A549 (cell line): Measurements from ENCODE around the gene SLC2A5. TPM values are rescaled to one million over a fixed set of nuclear protein-coding genes. Genes with fewer than 3 reads are reported as not detected.

Experiments
- ATAC-seq, 2 experiments: fragments of 200-7000 bp in 1 of 2; fragments of >200 bp in 1 of 2; cut with Nextera tagmentation in 1 of 2; cut with Tn5 transposase in 1 of 2; 3 replicates each; pipeline versions ENCODE4 v1.8.0 to v1.9.1; 2018 to 2020; ENCODE audit warnings: mild to moderate bottlenecking in 1 of 2, moderate library complexity in 1 of 2
- CTCF ChIA-PET: fragments of 300-600 bp; sonication (Branson Sonifier 250); formaldehyde crosslinking; extraction: SDS; loops from one replicate; lab custom pipeline; 2021; ENCODE audit warnings: antibody characterized with exemption, inconsistent platforms; lab: Yijun Ruan, JAX
- POLR2A ChIA-PET: fragments of 350-600 bp; formaldehyde crosslinking; extraction: SDS; loops from one replicate; lab custom pipeline; 2021; ENCODE audit warnings: antibody characterized with exemption, inconsistent platforms; lab: Yijun Ruan, JAX
- DNase-seq, 2 experiments: peaks; one replicate each; pipeline versions ENCODE4 v3.0.0 to v3.0.0-alpha.2; 2011 to 2016; ENCODE audit warnings: low read depth in 1 of 2, low spot score in 1 of 2
- FAIRE-seq: peaks from 2 replicates; lab custom pipeline; 2011; peaks lifted over from hg19 to GRCh38; lab: Jason Lieb, UNC
- H3K27ac ChIP-seq, 2 experiments: fragments of >200 bp; sonication (Bioruptor Twin); formaldehyde crosslinking; 3 replicates each; pipeline ENCODE4 v1.5.1; 2016 to 2017
- H3K4me1 ChIP-seq: fragments of >200 bp; sonication (Bioruptor Twin); formaldehyde crosslinking; 3 replicates; pipeline ENCODE4 v1.6.1; 2016
- H3K4me2 ChIP-seq: fragments of >200 bp; sonication (Bioruptor Twin); formaldehyde crosslinking; 3 replicates; pipeline ENCODE4 v1.6.1; 2016
- H3K4me3 ChIP-seq: fragments of >200 bp; sonication (Bioruptor Twin); formaldehyde crosslinking; 3 replicates; pipeline ENCODE4 v1.5.1; 2016
- H3K9me3 ChIP-seq: fragments of >200 bp; sonication (Bioruptor Twin); formaldehyde crosslinking; 3 replicates; pipeline ENCODE4 v1.6.1; 2016
- CHD2 ChIP-seq: fragments of 150-350 bp; IDR thresholded peaks from 2 replicates; pipeline ENCODE4 v1.6.1; 2014; ENCODE audit warnings: low read length; ENCODE audit not compliant: partially characterized antibody
- CHD4 ChIP-seq: fragments of 200-600 bp; sonication (generic); IDR thresholded peaks from 2 replicates; pipeline ENCODE4 v1.6.1; 2016; ENCODE audit warnings: antibody characterized with exemption, mild to moderate bottlenecking, borderline replicate concordance
- EP300 ChIP-seq, 2 experiments: fragments of >200 bp; sonication (Bioruptor Twin); formaldehyde crosslinking; IDR thresholded peaks; 2 replicates in 1 of 2; 3 replicates in 1 of 2; pipeline ENCODE4 v1.6.1; 2016 to 2017
- FOSL2 ChIP-seq, 2 experiments: fragments of 450-650 bp in 1 of 2; fragments of >200 bp in 1 of 2; sonication (Bioruptor Twin) in 1 of 2; formaldehyde crosslinking; IDR thresholded peaks; 2 replicates each; pipeline versions ENCODE4 v1.5.0 to v1.6.1; 2016 to 2020; ENCODE audit warnings: mild to moderate bottlenecking in 1 of 2, moderate library complexity in 1 of 2
- GATA3 ChIP-seq: IDR thresholded peaks from 2 replicates; pipeline ENCODE4 v1.6.1; 2012; ENCODE audit warnings: borderline replicate concordance
- HEYL ChIP-seq: fragments of 250-450 bp; sonication (Bioruptor Pico); IDR thresholded peaks from 2 replicates; pipeline ENCODE4 v1.8.0; 2021; ENCODE audit warnings: mild to moderate bottlenecking, moderate library complexity
- HOXA7 ChIP-seq: fragments of 250-450 bp; sonication (Bioruptor Pico); IDR thresholded peaks from 2 replicates; pipeline ENCODE4 v1.5.0; 2020; ENCODE audit warnings: mild to moderate bottlenecking, moderate library complexity
- HOXB13 ChIP-seq: fragments of 250-450 bp; sonication (Bioruptor Pico); IDR thresholded peaks from 2 replicates; pipeline ENCODE4 v1.5.0; 2020; ENCODE audit warnings: low read depth, mild to moderate bottlenecking, moderate library complexity
- JUNB ChIP-seq: fragments of >200 bp; sonication (Bioruptor Twin); formaldehyde crosslinking; IDR thresholded peaks from 2 replicates; pipeline ENCODE4 v1.6.1; 2016
- MAFK ChIP-seq: fragments of 450-650 bp; IDR thresholded peaks from 2 replicates; pipeline ENCODE4 v1.6.1; 2014; ENCODE audit not compliant: partially characterized antibody
- NFE2L2 ChIP-seq: fragments of 150-350 bp; conservative IDR thresholded peaks from 2 replicates; pipeline ENCODE4 v1.6.1; 2014; ENCODE audit warnings: low read length
- POLR2A ChIP-seq: IDR thresholded peaks from 2 replicates; pipeline ENCODE4 v1.6.1; 2012; ENCODE audit warnings: mild to moderate bottlenecking, low read length
- POLR2AphosphoS2 ChIP-seq: conservative IDR thresholded peaks from 2 replicates; pipeline ENCODE4 v1.6.1; 2012; ENCODE audit warnings: low read length, improper control_type of control experiment, inconsistent platforms
- RAD21 ChIP-seq, 2 experiments: fragments of >200 bp in 1 of 2; sonication (Bioruptor Twin) in 1 of 2; formaldehyde crosslinking in 1 of 2; IDR thresholded peaks in 1 of 2; conservative IDR thresholded peaks in 1 of 2; 2 replicates in 1 of 2; 3 replicates in 1 of 2; pipeline ENCODE4 v1.6.1; 2012 to 2018; ENCODE audit warnings: inconsistent platforms in 1 of 2
- RCOR1 ChIP-seq: fragments of 150-350 bp; IDR thresholded peaks from 2 replicates; pipeline ENCODE4 v1.6.1; 2014; ENCODE audit warnings: antibody characterized with exemption, low read length, low read depth
- RFX5 ChIP-seq: fragments of 450-650 bp; IDR thresholded peaks from 2 replicates; pipeline ENCODE4 v1.7.1; 2014; ENCODE audit warnings: antibody characterized with exemption, mild to moderate bottlenecking, moderate library complexity
- RNF2 ChIP-seq: fragments of 200-600 bp; sonication (generic); IDR thresholded peaks from 2 replicates; pipeline ENCODE4 v1.6.1; 2016; ENCODE audit warnings: low read depth, mild to moderate bottlenecking, antibody characterized with exemption, moderate library complexity, borderline replicate concordance
- SMC3 ChIP-seq: fragments of >200 bp; sonication (Bioruptor Twin); formaldehyde crosslinking; IDR thresholded peaks from 3 replicates; pipeline ENCODE4 v1.6.1; 2018; ENCODE audit warnings: inconsistent platforms
- SREBF2 ChIP-seq: fragments of 450-650 bp; IDR thresholded peaks from 2 replicates; pipeline ENCODE4 v1.6.1; 2014; ENCODE audit warnings: mild to moderate bottlenecking, moderate library complexity
- ZC3H11A ChIP-seq: fragments of 450-650 bp; IDR thresholded peaks from 2 replicates; pipeline ENCODE4 v1.6.1; 2014; ENCODE audit warnings: antibody characterized with exemption, mild to moderate bottlenecking
- WGBS: methylation state at CpG from one replicate; pipeline ENCODE4 v1.1.6; 2017; ENCODE audit errors: missing lambda C conversion rate; 5-methylcytosine and 5-hydroxymethylcytosine counted together
- polyA plus RNA-seq, 4 experiments: library from polyadenylated mRNA; depleted of rRNA in 3 of 4; stranded (reverse); fragments of >200 nt; fragmentation: RNase III in 1 of 4; extraction: RNeasy Plus Mini Kit Qiagen cat#74134 plus additional on column Dnase treatment in 1 of 4; gene quantifications; 2 replicates in 3 of 4; 3 replicates in 1 of 4; pipeline ENCODE4 v1.2.3, GENCODE V29; 2011 to 2017
- TF ChIP-seq, protein P1 (sequence below): fragments of >200 bp; sonication (Bioruptor Twin); formaldehyde crosslinking; IDR thresholded peaks from 3 replicates; pipeline ENCODE4 v1.6.1; 2016
- TF ChIP-seq, protein P2 (sequence below): fragments of 250-450 bp; sonication (Bioruptor Pico); IDR thresholded peaks from 2 replicates; pipeline ENCODE4 v1.5.0; 2020; ENCODE audit warnings: low read depth, mild to moderate bottlenecking, moderate library complexity
- TF ChIP-seq, protein P3 (sequence below): fragments of 150-350 bp; IDR thresholded peaks from 2 replicates; pipeline ENCODE4 v1.6.1; 2014; ENCODE audit warnings: low read depth, mild to moderate bottlenecking, low read length

Gene SLC2A5
- polyA plus RNA-seq, 2 of the 4 experiments (the other 2 are of a cell fraction), result 0.12 to 0.19 TPM

DNA sequence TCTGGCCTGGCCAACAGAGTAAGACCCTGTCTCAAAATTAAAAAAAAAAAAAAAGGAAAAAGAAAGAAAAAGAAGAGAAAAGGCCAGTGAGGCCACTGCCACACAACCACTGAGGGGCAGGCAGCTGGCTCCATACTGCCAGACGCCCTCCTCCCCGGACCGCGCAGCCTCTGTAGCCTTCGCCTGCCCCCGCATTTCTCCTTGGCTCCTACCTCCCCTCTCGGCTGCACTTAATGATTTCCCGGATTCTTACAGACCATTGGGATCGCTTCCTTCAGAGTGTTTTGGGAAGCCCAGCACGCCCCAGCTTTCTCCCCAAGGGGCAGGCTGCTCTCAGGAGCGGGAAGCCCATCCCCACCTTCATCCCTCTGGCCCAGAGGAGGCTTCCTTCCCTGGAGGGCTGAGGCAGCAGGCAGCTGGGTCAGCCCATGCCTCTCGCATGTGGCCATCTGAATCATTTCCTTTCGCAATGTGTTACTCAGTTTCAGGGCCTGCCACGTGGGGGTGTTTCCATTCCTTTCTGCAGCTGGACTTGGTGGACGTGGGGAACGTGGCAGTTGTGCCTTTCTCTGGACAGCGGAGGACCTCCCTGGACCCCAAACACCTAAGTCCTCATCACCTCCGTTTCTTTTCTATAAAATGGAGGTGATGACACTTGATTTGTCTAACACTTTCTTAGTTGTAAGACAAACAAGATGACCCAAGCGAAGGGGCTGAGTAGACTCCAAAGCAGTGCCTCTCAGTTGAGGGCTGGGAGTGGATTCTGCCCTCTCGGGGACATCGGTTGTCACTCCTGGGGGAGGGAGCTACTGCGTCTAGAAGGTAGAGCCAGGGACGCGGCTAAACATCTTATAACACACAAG, 2.3 kb downstream of the SLC2A5 start:
- CTCF ChIA-PET, result interaction anchor here (0.6 to 1.9 kb wide), 2 partner anchors 8 to 488 kb away, joined by 3 to 5 read pairs; no protein-coding TSS in a partner anchor
- TF ChIP-seq, protein P1, sequence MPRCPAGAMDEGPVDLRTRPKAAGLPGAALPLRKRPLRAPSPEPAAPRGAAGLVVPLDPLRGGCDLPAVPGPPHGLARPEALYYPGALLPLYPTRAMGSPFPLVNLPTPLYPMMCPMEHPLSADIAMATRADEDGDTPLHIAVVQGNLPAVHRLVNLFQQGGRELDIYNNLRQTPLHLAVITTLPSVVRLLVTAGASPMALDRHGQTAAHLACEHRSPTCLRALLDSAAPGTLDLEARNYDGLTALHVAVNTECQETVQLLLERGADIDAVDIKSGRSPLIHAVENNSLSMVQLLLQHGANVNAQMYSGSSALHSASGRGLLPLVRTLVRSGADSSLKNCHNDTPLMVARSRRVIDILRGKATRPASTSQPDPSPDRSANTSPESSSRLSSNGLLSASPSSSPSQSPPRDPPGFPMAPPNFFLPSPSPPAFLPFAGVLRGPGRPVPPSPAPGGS, result no peak
- no peak for TF ChIP-seq POLR2AphosphoS2
- TF ChIP-seq CHD4, result no peak
- TF ChIP-seq SMC3, result no peak
- no peak for TF ChIP-seq RAD21 (conservative IDR thresholded peaks at IDR 0.05 in 1 of 2, IDR thresholded peaks at IDR 0.05 in 1 of 2)
- no peak for TF ChIP-seq JUNB
- TF ChIP-seq FOSL2 (IDR thresholded peaks at IDR 0.05), result no peak
- TF ChIP-seq FOSL2 (CRISPR knock-in tag; IDR thresholded peaks at IDR 0.05), result no peak
- no peak for TF ChIP-seq GATA3
- TF ChIP-seq RNF2, result no peak
- TF ChIP-seq, protein P2, sequence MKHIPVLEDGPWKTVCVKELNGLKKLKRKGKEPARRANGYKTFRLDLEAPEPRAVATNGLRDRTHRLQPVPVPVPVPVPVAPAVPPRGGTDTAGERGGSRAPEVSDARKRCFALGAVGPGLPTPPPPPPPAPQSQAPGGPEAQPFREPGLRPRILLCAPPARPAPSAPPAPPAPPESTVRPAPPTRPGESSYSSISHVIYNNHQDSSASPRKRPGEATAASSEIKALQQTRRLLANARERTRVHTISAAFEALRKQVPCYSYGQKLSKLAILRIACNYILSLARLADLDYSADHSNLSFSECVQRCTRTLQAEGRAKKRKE (CRISPR knock-in tag), result no peak
- TF ChIP-seq HOXB13, result no peak
- DNase-seq, result no peak
- POLR2A ChIA-PET, result no interaction called here
- Histone ChIP-seq H3K4me3 (no peak overlapping the region), H3K4me2 (no peak overlapping the region), H3K27ac (no peak overlapping the region), H3K9me3 (no peaks in the 10 kb centered on the region), H3K4me1 (0 out of 3 replicates have a peak, but pooled peaks cover 3% of the 10 kb centered on the region)
- 84% methylated on average over 24 of the region's 24 CpGs for WGBS
- FAIRE-seq, result no peak
- no peak for ATAC-seq

DNA sequence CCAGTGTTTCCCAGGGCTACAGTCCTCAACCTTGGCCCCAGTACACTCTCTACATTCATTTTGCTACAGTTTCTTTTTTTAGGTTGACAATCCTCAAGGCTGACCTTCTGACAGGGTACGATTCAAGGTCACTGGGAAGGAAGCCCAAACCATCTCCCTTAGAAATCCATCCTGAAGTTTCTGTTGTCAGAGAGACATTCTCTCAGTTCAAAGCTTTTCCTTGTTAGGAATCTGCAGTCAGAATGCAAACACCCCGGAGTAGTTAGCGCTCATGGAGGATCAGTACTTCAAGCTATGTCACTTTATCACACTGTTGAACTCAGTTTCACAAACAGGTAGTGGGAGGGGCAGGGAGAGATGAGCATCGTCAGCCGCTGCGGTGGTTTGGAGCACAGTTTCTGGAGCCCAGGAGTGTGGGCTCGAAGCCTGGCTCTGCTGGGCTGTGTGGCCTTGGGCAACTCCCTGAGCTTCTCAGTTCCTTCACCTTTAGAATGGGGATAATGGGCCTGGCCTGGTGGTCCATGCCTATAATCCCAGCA, 4.2 kb downstream of the SLC2A5 start:
- Histone ChIP-seq H3K4me3 (no peak overlapping the region), H3K4me1 (0 out of 3 replicates have a peak, but pooled peaks cover 8% of the 10 kb centered on the region), H3K27ac (no peak overlapping the region), H3K4me2 (no peak overlapping the region), H3K9me3 (no peaks in the 10 kb centered on the region)
- ATAC-seq (no peak), FAIRE-seq (no peak), DNase-seq (no peak)
- ChIA-PET CTCF (interaction anchor here (0.5 kb wide), 1 partner anchor 37 kb away, joined by 5 read pairs; no protein-coding TSS in a partner anchor), POLR2A (no interaction called here)
- WGBS, result 83% methylated on average over 7 of the region's 7 CpGs
- TF ChIP-seq RFX5 (no peak), RAD21 (conservative IDR thresholded peaks at IDR 0.05 in 1 of 2, IDR thresholded peaks at IDR 0.05 in 1 of 2) (no peak), RCOR1 (no peak), SREBF2 (no peak), EP300 (IDR thresholded peaks at IDR 0.05) (no peak), HOXB13 (no peak), HOXA7 (CRISPR knock-in tag) (no peak), HEYL (CRISPR knock-in tag) (no peak), SMC3 (no peak), CHD4 (no peak), POLR2A (no peak), RNF2 (no peak), CHD2 (no peak), POLR2AphosphoS2 (no peak), MAFK (no peak), ZC3H11A (no peak), NFE2L2 (no peak), GATA3 (no peak)
- TF ChIP-seq, protein P3, sequence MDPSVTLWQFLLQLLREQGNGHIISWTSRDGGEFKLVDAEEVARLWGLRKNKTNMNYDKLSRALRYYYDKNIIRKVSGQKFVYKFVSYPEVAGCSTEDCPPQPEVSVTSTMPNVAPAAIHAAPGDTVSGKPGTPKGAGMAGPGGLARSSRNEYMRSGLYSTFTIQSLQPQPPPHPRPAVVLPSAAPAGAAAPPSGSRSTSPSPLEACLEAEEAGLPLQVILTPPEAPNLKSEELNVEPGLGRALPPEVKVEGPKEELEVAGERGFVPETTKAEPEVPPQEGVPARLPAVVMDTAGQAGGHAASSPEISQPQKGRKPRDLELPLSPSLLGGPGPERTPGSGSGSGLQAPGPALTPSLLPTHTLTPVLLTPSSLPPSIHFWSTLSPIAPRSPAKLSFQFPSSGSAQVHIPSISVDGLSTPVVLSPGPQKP, result no peak
